Neutrophil (primary cell): Measurements from ENCODE around the gene SSNA1.

Source experiments
- H3K27ac ChIP-seq: fragments of 200-600 bp; sonication (generic); 2 replicates; pipeline ENCODE4 v1.5.1; 2016; ENCODE audit warnings: mild to moderate bottlenecking, moderate library complexity
- H3K27me3 ChIP-seq: fragments of 200-600 bp; sonication (generic); 2 replicates; pipeline ENCODE4 v1.6.0; 2016; ENCODE audit warnings: mild to moderate bottlenecking
- H3K36me3 ChIP-seq: fragments of 200-600 bp; sonication (generic); 2 replicates; pipeline ENCODE4 v1.5.1; 2017
- H3K4me1 ChIP-seq, 2 experiments: fragments of 200-600 bp in 1 of 2; sonication (generic) in 1 of 2; 1 replicate in 1 of 2; 2 replicates in 1 of 2; pipeline versions ENCODE4 v1.5.1 to v1.6.1; 2013 to 2016; ENCODE audit warnings: low read depth in 1 of 2, low read length in 1 of 2, mild to moderate bottlenecking in 1 of 2, moderate library complexity in 1 of 2; ENCODE audit not compliant: control insufficient read depth in 1 of 2, insufficient read depth in 1 of 2
- H3K4me3 ChIP-seq, 2 experiments: fragments of 200-600 bp in 1 of 2; sonication (generic) in 1 of 2; 1 replicate in 1 of 2; 2 replicates in 1 of 2; pipeline ENCODE4 v1.5.1; 2013 to 2016; ENCODE audit warnings: low read depth in 1 of 2, low read length in 1 of 2, mild to moderate bottlenecking in 1 of 2, moderate library complexity in 1 of 2
- H3K9me3 ChIP-seq: fragments of 200-600 bp; sonication (generic); 2 replicates; pipeline ENCODE4 v1.5.1; 2016
- CTCF ChIP-seq: fragments of 200-600 bp; sonication (generic); IDR thresholded peaks from 2 replicates; pipeline ENCODE4 v1.5.1; 2016; ENCODE audit warnings: antibody characterized with exemption

The SSNA1 gene

GRCh38 chr9:137175345-137175961, 13.0 kb upstream of the SSNA1 start:
- Histone ChIP-seq H3K4me1 (no peaks in the 10 kb centered on the region), H3K9me3 (no peaks in the 10 kb centered on the region), H3K27me3 (peaks cover 55% of the 10 kb centered on the region), H3K36me3 (peaks cover 39% of the 10 kb centered on the region), H3K27ac (no peak overlapping the region), H3K4me3 (no peak overlapping the region)
- TF ChIP-seq CTCF: no peak

- H3K27me3 ChIP-seq: peaks cover 45% of the 10 kb centered on the region
- H3K4me1 ChIP-seq: no peaks in the 10 kb centered on the region
- H3K27ac ChIP-seq: no peak overlapping the region
- no peak overlapping the region for H3K4me3 ChIP-seq
- H3K36me3 ChIP-seq: peaks cover 50% of the 10 kb centered on the region
- H3K9me3 ChIP-seq: no peaks in the 10 kb centered on the region
- TF ChIP-seq CTCF: no peak
These were observed 11.9 kb upstream of the SSNA1 start for GRCh38 chr9:137176302-137177182.

GRCh38 chr9:137178201-137178938, 10.1 kb upstream of the SSNA1 start:
- Histone ChIP-seq H3K9me3 (no peaks in the 10 kb centered on the region), H3K4me1 (no peaks in the 10 kb centered on the region), H3K27ac (no peak overlapping the region), H3K4me3 (no peak overlapping the region), H3K27me3 (peaks cover 26% of the 10 kb centered on the region), H3K36me3 (peaks cover 68% of the 10 kb centered on the region)
- TF ChIP-seq CTCF: no peak

- Histone ChIP-seq H3K27ac (no peak overlapping the region), H3K36me3 (peaks cover 75% of the 10 kb centered on the region), H3K4me1 (no peaks in the 10 kb centered on the region), H3K27me3 (peaks cover 19% of the 10 kb centered on the region), H3K9me3 (no peaks in the 10 kb centered on the region), H3K4me3 (no peak overlapping the region)
- no peak for TF ChIP-seq CTCF
These were observed 9.4 kb upstream of the SSNA1 start for GRCh38 chr9:137178939-137179630.

GRCh38 chr9:137179761-137180160, 8.7 kb upstream of the SSNA1 start:
- no peak for TF ChIP-seq CTCF
- H3K4me1 ChIP-seq: no peaks in the 10 kb centered on the region
- peaks cover 12% of the 10 kb centered on the region for H3K27me3 ChIP-seq
- H3K9me3 ChIP-seq: no peaks in the 10 kb centered on the region
- peaks cover 82% of the 10 kb centered on the region for H3K36me3 ChIP-seq
- H3K4me3 ChIP-seq: no peak overlapping the region
- H3K27ac ChIP-seq: no peak overlapping the region
